ENCODE measurements around the gene NUP37. TPM values are rescaled to one million over a fixed set of nuclear protein-coding genes. Genes with fewer than 3 reads are reported as not detected.

The NUP37 gene
- total and polyA plus RNA-seq, 2 of the 13 experiments (the other 11 are each of a cell fraction or from before 2014, with no cell fraction given) = 50.6 to 80.1 TPM

DNA sequence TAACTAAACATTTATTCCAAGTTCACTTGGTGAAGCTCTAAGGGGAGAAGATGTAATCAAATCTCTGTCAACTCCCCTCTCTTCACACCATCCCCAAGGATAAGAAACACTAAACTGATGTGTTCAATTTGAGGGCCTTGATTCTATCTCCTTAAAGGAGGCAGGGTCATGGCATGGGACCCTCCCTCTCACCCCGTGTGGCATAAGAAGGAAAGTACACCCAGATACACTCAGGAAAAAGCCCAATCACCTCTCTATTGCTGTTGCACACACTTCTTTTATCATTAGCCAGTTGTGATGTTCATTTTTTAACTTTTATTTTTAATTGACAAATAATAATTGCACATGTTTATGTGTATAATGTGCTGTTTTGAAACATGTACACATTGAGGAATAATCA, 93.2 kb downstream of the NUP37 start:
- H3K9me3 ChIP-seq (ENCODE audit: low read length) = no peaks in the 10 kb centered on the region
- H4K20me1 ChIP-seq (ENCODE audit: insufficient read depth, low read length) = no peaks in the 10 kb centered on the region
- DNase-seq (ENCODE audit: low spot score) = no peak
- H3K36me3 ChIP-seq (replicated peaks in 1 of 2; ENCODE audit: control insufficient read depth in 1 of 2, insufficient read depth in 2 of 2, low read length in 2 of 2) = no peaks in the 10 kb centered on the region; a peak in 1 of 5 replicates
- TF ChIP-seq FLYWCH1 (CRISPR knock-in tag; IDR thresholded peaks at IDR 0.05) = no peak
- no peak for TF ChIP-seq ZNF225 (CRISPR knock-in tag; IDR thresholded peaks at IDR 0.05)
- TF ChIP-seq MIER2 (CRISPR knock-in tag; IDR thresholded peaks at IDR 0.05) = no peak
- TF ChIP-seq LCORL (IDR thresholded peaks at IDR 0.05) = no peak
- TF ChIP-seq LCORL (CRISPR knock-in tag; IDR thresholded peaks at IDR 0.05) = no peak
- TF ChIP-seq TERF1 (CRISPR knock-in tag; IDR thresholded peaks at IDR 0.05) = no peak
- TF ChIP-seq ZMYM4 (CRISPR knock-in tag; IDR thresholded peaks at IDR 0.05) = no peak
- no peak for TF ChIP-seq CEBPG (CRISPR knock-in tag; IDR thresholded peaks at IDR 0.05)
- no peak for TF ChIP-seq TRAFD1 (CRISPR knock-in tag; IDR thresholded peaks at IDR 0.05; ENCODE audit: borderline replicate concordance)
- no peak for TF ChIP-seq SPEN (CRISPR knock-in tag; IDR thresholded peaks at IDR 0.05; ENCODE audit: low read depth)
- no peak overlapping the region for H3K27ac ChIP-seq (ENCODE audit: extremely low read length, insufficient read depth, low read length)
- intact Hi-C loops (cut with micrococcal nuclease; ENCODE audit: unreplicated experiment) (no loop called here), in situ Hi-C loops (cut with HindIII; ENCODE audit: extremely low pct_ligation_motif_present, low pct_unique_long_range_greater_than_20kb) (no loop called here)
- no peak overlapping the region for H3K9ac ChIP-seq (ENCODE audit: insufficient read depth, low read depth, low read length)
- 59% methylated on average over 1 of the region's 1 CpG for WGBS (ENCODE audit: low lambda C conversion rate)
- H3K4me1 ChIP-seq (ENCODE audit: insufficient read depth, low read length) = peaks cover 2% of the 10 kb centered on the region; the same call in 1 of the 2 replicates
- H3K4me3 ChIP-seq (replicated peaks in 1 of 3; ENCODE audit: insufficient read depth in 1 of 3, low read depth in 2 of 3, low read length in 3 of 3) = no peak overlapping the region
- no peak overlapping the region for H2AFZ ChIP-seq (ENCODE audit: low read length)
- 0 out of 3 replicates have a peak, but pooled peaks have one; percentile 32 for ATAC-seq
- POLR2A ChIA-PET = no interaction called here
- no TSS peak for BruUV-seq (replicated peaks)
- FAIRE-seq = no peak
- H3K27me3 ChIP-seq (ENCODE audit: control insufficient read depth in 1 of 2, insufficient read depth in 2 of 2, low read length in 2 of 2) = no peaks in the 10 kb centered on the region
- no peak overlapping the region for H3K4me2 ChIP-seq (ENCODE audit: low read depth, low read length)
- no peaks in the 10 kb centered on the region for H3K79me2 ChIP-seq (ENCODE audit: insufficient read depth, low read length)
- CTCF ChIA-PET (ENCODE audit: low intra/inter-chr PET ratio, low total read pairs) = no interaction called here
